ENCODE data around the gene YES1.

GRCh38 chr18:850960-851359 is 38.9 kb upstream of the YES1 start:
- no peak for TF ChIP-seq CTCF (IDR thresholded peaks at IDR 0.05; ENCODE audit: low read depth, low read length)
- TF ChIP-seq EZH2phosphoT487 (IDR thresholded peaks at IDR 0.05; ENCODE audit: low read depth), result no peak

Data from OCI-LY3 (cell line).